HG03457 (cell line): Measurements from ENCODE around the gene CT55.
A peak's percentile ranks its signal among the peaks of the same experiment; 100 is the strongest.
"Not testable (repeated sequence)": the region's sequence is repeated elsewhere in the genome, so short reads cannot be mapped to it uniquely, and the experiment has no call there.

Experiments used
- ATAC-seq: cut with Tn5 transposase; IDR thresholded peaks from one replicate; pipeline ENCODE4 v1.9.1; 2021; ENCODE audit warnings: moderate number of reproducible peaks; ENCODE audit not compliant: unreplicated experiment

The CT55 gene

DNA sequence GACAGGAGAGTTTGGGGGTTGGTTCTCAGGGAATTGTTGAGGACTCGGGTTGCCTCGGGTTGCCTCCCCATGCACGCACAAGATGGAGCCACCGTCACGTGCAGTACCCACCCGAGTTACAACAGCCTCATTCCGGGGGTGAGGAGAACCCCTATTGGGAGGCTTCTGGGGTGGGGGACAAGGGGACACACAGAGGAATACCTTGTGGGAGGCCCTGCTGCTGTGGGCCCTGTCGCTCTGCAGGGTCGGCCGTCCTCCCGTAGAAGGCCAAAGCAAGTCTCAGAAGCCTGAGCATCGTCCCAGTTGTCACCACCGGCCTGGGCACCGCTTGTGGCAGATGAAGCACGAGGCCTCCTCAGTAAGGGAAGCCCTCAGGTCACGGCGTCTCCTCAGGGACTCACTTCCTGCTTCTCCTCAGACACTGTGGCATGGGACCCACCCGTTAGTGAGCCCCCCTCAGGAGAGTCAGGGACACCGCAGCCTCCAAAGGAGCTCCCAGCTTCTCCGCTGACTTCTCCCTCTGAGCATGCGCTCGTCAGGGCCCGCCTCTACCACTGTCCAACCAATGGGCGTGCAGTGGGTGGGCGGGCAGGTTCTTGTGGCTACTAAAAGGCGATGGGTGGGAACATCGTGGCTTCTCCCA, at the start of gene CT55:
Gene CT55 (minus strand): TSS at position 522 of the 643 bp plus-strand sequence. CDS start 227 bp downstream, at position 295.
- ATAC-seq: no peak

- ATAC-seq: no peak
Observed at GRCh38 chrX:135213200-135213844, 42.1 kb upstream of the CT55 start.

- not testable (repeated sequence) for ATAC-seq
Observed at GRCh38 chrX:135206427-135206826, 35.2 kb upstream of the CT55 start.

DNA sequence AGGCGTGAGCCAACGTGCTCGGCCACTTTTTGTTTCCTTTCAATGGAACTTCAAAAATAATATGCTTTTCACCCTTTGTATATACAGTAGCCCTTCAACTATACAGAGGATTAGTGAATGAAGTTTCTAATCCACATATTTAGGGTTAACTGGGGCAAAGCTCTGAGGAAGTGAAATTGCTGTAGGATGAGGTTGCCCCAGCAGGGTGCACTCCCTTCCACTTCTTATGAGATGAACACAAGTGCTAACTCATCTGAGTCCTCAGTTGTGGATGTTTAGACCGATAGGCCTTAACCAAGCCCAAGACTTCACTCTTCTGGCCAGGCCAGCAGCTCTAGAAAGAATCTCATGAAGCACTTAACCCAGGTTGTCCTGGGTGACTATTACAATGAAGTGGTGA, 29.1 kb upstream of the CT55 start:
- no peak for ATAC-seq

- no peak for ATAC-seq
Observed at GRCh38 chrX:135194684-135195083, 23.5 kb upstream of the CT55 start.

GRCh38 chrX:135193740-135194139, 22.5 kb upstream of the CT55 start:
- no peak for ATAC-seq

- no peak for ATAC-seq
Observed at GRCh38 chrX:135191838-135192237, 20.6 kb upstream of the CT55 start.

DNA sequence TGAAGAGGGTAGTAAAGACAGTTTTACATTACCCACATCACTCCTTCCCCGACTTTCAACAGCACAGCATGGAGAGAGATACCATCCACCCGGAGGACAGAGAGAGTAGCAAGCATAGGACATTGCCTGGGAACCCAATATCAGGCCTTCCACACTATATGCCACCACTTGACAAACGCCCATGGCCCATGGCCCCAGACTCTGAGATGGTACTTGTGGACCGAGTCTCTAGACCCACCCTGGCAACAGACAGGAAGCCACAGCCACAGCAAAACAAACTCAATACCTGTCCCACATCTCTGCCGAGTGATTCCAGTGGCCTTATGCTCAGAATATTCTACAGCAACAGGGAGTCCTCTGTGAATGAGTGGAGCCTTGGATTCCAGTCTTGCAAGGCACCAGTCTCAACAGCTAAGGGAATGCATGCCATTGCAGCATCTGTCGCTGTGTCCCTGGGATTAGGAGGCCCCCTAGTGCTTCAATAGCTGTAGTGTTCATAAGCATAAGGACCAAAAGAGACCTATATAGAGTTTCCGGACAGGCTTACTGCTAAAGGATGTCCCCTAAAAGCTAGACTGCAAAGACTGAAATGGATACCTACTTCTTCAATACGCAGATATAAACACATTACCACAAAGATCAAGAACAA, 14.7 kb upstream of the CT55 start:
- no peak for ATAC-seq

- no peak for ATAC-seq
Observed at GRCh38 chrX:135178636-135179035, 7.4 kb upstream of the CT55 start.

- ATAC-seq: no peak
Observed at GRCh38 chrX:135170468-135170867, 730 bp downstream of the CT55 start.

GRCh38 chrX:135169534-135169933, 1.7 kb downstream of the CT55 start:
- ATAC-seq: not testable (repeated sequence)

DNA sequence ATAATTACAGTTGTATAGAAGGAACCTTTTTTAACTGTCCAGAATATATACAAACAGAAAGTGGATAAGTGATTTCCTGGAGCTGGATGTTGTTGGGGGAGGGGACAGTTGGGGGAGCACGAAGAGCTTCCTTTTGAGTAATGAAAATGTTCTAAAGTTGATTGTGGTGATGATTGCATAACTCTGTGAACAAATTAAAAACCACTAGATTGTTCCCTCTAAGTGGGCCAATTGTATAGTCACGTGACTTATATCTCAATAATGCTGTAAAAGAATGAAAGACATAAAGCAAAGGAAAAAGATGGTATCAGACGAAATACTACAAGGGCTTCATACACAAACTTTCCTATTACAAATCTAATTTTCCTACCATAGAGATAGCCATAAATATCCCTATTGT, 2.7 kb downstream of the CT55 start:
- no peak for ATAC-seq

DNA sequence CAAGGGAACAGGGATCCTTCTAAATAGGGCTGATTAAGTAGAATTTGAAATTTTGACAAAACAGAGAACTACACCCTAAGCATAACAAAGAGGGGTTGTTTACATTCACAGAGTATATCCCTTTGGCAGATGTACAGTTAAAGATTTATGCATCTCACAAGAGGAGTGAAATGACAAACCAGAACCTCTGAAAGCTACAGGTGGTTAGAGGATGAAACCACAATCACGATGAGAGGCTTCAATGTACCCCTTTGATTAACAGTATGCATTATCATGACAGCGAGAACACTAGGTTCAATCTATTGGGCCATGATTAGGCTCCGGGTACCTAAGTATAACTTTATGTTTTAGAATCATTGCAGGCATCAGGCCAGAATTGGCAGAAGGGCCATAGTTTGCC, 16.5 kb downstream of the CT55 start:
- ATAC-seq: not testable (repeated sequence)

DNA sequence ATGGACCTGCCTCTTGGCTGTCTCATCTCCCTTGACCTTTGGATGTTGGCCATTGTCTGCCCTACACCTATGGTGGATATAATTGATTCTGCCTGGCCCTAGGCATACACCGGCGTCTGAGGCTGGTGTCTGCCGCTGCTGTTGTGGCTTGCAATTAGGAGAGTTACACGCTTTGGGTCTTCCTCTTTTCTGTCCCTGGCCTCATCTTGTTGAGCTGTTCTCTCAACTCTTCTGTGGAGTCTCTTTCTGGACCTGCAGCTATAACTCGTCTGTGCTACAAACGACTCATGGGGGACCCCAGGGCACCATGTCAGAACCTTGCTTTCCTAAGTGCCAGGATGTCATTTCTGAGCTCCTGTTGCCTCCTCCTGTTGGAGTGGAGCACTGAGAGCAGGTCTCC, 45.1 kb downstream of the CT55 start:
- ATAC-seq: not testable (repeated sequence)

GRCh38 chrX:135120056-135120576, 51.1 kb downstream of the CT55 start, which contains the start of gene ETDB:
Gene ETDB, minus strand, starts transcription at chrX:135120526. Its CDS starts 1,265 bp downstream, at chrX:135119261.
- ATAC-seq: not testable (repeated sequence)

DNA sequence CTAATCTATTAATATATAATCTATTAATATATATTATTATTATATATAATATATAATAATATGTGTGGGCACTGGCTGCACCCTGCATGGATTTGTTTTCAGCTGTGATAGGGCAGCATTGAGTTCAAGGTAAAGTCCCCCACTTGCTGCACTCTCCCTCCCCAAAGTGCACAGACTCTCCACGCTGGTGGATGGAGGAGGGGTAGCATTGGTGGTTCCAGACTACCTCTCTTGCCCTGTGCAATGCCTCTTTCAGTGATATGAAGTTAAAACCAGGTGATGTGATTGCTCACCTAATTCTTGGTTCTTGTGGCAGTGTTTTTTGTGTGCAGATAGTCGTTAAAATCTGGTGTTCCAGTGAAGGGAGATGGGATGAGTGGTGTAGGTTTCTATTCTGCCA, 55.1 kb downstream of the CT55 start:
- ATAC-seq: not testable (repeated sequence)

- ATAC-seq: peak; percentile 95
Observed at GRCh38 chrX:135114392-135114791, 56.8 kb downstream of the CT55 start.

DNA sequence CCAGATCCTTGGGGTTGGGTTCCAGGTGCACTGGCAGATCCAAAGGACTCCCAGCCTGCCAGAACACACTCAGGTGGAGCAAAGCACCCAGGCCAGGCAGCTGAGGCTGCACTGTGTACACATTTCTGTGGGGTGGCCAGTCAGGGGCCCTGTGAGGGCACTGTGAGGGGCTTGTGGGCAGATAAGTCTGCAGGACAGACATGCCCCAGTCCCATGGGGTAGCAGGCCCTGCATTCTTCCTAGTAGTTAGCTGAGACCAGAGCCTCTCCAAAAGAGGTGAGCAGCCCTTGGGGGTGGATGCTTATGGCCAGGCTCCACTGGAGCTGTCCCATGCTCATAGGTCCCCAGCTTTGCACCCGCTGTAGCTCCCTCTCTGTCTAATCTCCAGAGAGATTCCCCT, 58.5 kb downstream of the CT55 start:
- ATAC-seq: no peak

DNA sequence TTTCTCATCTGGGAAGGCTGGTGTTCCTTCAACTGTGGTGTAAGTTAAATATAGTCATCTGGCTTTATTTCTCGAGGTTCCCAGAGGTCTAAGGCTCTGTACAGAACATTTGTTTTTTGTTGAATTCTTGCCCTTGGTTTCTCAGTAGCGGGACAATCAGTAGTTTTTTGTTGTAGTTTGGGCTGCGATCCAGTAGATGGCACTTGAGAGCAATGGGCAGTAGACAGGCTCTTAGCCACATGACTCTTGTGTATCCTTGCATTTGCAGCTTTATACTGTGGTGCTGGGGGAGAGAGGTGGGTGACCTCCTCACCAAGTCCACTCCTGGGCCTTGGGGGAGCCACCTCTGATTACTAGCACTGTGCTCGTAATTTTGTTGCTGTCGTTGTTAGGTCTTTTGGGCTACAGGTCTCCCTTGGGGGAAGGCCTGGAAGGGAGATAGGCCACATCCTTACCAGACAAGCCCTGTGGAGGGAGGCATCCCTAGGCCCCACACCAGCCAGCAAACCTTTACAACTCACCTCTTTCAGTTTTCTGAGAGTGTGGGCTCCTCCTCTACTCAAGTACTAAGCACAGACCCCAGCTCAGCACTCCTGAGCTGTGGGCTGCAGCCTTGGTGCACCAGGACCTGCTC, 59.0 kb downstream of the CT55 start:
- ATAC-seq: no peak

- no peak for ATAC-seq
Observed at GRCh38 chrX:135109554-135109953, 61.6 kb downstream of the CT55 start.
